IMR-90 (cell line): ENCODE measurements around the gene BMAL2.

Source experiments
- CEBPB ChIP-seq: IDR thresholded peaks from 2 replicates; pipeline ENCODE4 v1.6.1; 2012; ENCODE audit warnings: low read depth, low read length, improper control_type of control experiment
- POLR2A ChIP-seq: IDR thresholded peaks from 2 replicates; pipeline ENCODE4 v1.6.1; 2012; ENCODE audit warnings: mild to moderate bottlenecking, low read depth, low read length
- RCOR1 ChIP-seq: IDR thresholded peaks from 2 replicates; pipeline ENCODE4 v1.6.1; 2012; ENCODE audit warnings: mild to moderate bottlenecking, low read length, improper control_type of control experiment; ENCODE audit not compliant: insufficient replicate concordance
- TF ChIP-seq, protein P1 (sequence below): conservative IDR thresholded peaks from 2 replicates; pipeline ENCODE4 v1.5.1; 2012; ENCODE audit warnings: mild to moderate bottlenecking, low read depth, low read length, improper control_type of control experiment
- TF ChIP-seq, protein P2 (sequence below): fragments of 150-350 bp; IDR thresholded peaks from 2 replicates; pipeline ENCODE4 v1.6.1; 2016; ENCODE audit warnings: low read depth, mild to moderate bottlenecking, low read length, moderate library complexity, borderline replicate concordance

DNA sequence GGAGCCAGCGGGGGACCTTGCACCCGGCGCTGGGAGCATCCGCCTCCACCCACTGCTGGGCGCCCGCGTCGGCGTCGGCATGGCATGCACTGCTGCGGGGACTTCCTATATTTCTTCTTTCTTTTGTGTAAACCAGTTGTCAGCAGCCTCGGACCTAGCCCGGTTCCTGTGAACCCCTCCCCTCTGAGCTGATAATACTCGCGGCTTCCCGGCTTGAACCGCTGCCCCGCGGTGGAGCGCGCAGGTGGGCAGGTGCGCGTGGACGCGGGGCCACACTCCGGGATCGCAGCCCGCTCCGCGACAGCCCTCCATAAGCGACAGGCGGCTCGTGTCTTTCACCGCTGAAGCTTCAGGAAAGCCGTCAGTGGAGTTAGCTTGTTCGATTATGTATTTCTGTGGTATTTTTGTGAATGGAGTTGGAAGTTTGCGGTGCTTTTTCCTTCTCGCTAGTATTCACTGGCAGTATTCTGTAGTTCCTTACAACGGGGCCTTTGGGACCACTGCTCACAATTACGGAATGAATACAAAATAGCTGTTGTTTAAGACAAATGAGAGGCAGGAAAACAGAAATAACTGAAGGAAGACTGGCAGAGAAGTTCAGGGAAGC, 870 bp downstream of the BMAL2 start:
- TF ChIP-seq RCOR1 (no peak), POLR2A (no peak), CEBPB (no peak)
- TF ChIP-seq, protein P1, sequence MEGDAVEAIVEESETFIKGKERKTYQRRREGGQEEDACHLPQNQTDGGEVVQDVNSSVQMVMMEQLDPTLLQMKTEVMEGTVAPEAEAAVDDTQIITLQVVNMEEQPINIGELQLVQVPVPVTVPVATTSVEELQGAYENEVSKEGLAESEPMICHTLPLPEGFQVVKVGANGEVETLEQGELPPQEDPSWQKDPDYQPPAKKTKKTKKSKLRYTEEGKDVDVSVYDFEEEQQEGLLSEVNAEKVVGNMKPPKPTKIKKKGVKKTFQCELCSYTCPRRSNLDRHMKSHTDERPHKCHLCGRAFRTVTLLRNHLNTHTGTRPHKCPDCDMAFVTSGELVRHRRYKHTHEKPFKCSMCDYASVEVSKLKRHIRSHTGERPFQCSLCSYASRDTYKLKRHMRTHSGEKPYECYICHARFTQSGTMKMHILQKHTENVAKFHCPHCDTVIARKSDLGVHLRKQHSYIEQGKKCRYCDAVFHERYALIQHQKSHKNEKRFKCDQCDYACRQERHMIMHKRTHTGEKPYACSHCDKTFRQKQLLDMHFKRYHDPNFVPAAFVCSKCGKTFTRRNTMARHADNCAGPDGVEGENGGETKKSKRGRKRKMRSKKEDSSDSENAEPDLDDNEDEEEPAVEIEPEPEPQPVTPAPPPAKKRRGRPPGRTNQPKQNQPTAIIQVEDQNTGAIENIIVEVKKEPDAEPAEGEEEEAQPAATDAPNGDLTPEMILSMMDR = no peak
- TF ChIP-seq, protein P2, sequence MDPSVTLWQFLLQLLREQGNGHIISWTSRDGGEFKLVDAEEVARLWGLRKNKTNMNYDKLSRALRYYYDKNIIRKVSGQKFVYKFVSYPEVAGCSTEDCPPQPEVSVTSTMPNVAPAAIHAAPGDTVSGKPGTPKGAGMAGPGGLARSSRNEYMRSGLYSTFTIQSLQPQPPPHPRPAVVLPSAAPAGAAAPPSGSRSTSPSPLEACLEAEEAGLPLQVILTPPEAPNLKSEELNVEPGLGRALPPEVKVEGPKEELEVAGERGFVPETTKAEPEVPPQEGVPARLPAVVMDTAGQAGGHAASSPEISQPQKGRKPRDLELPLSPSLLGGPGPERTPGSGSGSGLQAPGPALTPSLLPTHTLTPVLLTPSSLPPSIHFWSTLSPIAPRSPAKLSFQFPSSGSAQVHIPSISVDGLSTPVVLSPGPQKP = no peak
